GM19452 (cell line): ENCODE results near the gene ZNF385A.
A peak's percentile ranks its signal among the peaks of the same experiment; 100 is the strongest.

ENCODE experiments used
- ATAC-seq: cut with Tn5 transposase; IDR thresholded peaks from one replicate; pipeline ENCODE4 v1.9.1; 2021; ENCODE audit not compliant: unreplicated experiment

Gene ZNF385A

DNA sequence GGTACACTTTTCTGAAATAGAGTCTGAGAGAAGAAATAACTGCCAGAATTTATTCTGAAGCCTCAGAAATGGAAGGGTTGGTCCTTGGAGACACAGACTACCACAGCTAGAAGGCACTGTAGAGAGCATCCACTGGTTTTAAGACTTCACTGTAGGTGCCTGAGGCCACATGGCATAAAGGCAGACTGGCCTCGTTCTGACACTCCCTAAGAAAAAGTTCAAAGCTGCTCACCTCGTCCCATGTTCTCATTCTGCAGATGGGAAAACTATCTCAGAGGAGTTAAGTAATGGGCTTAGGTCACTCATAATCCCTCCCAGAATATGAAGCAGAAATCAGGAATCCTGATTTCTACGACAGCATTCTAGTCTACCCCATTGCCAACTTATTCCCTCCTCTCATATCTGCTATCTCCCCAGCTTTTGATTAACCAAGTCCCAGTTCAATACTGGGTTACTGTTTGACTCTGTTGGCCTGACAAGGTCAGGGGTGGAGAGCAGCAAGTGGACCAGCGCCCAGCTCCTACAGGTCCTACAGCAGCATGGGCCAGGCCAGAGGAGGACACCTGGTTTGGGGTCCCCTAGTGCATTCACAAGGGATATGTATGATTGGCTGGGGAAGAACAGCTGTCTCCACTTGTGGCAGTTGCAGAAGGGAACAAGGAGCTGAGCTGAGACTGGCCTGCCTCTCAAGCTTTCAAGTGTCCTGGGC is 30.8 kb upstream of the ZNF385A start:
- no peak for ATAC-seq

DNA sequence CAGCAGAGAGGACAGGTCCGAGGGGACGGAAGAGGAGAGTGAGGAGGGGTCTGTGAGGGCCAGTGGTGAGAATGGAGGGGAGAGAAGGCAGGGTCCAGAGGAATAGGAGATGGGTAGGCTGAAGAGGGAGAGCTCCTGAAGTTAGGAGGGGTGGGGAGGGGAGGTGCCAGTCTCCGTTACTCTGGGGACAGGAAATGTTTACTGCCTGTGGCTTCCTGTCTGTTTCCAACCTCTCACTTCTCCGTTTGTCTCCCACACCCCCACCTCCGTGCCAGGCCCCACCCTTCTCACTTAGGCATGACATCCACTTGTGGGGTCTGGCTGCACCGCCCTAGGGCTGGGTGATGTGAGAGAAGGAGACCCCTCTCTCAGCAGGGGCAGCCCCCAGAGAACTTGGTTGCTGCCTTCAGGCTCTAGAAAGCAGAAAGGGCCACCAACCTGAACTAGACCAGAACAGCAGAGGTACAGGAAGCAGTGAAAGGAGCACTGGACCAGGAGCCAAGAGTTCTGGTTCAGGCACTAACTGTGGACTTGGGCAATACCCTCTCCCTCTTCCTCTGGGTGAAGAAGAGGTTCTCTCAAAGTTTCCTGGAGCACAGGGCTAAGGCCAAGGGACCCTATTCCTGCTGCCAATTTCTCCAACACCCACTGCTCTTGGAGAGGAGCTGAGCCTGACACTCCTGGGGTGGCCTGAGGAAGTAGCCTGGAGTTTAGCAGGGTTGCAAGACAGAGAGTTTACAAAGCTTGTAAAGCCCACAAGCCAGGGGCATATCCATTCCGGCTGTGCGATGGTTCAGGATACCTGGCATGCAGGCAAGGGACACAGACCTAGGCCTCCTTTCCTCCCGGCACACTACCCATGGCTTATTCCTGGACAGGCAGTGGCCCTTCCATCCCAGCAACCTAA is 29.0 kb upstream of the ZNF385A start:
- no peak for ATAC-seq

DNA sequence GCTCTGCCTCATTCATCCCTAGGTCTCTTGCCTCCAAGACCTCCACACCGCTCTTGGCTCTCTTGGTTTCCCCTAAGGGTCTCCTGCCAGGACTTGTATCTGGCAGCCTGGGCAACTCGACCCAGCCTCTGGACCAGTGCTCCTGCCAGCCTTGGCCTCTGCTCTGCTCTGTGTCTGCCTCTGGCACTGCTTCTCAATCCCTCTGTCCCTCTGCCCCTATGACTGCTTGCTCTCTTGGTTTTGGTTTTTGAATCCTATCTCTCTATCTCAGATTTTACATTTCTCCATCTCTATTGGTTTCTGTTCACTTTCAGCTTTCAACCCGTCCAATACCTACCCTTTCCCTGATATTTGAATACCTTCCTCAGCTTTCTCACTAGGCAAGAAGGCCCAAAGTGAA is 28.3 kb upstream of the ZNF385A start:
- ATAC-seq = no peak

DNA sequence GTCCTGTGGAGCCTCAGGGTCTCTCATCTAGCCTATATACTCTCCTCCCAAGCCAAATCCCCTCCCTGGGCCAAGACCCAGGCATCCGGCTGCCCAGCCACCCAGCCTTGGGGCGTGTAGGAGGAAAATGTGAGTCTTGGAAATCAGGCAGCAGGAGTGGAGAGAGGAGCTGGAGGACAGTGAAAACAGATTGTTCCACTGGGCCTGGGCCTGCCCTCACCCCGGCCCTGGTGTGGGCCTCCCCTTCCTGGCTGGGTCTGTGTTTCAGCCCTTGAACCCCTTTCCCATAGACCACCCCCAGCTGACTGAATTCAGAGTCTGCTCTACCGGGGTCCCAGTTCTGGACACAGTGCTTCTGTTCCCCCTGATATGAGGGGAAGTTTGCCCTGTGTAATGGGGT is 27.8 kb upstream of the ZNF385A start:
- ATAC-seq = no peak

DNA sequence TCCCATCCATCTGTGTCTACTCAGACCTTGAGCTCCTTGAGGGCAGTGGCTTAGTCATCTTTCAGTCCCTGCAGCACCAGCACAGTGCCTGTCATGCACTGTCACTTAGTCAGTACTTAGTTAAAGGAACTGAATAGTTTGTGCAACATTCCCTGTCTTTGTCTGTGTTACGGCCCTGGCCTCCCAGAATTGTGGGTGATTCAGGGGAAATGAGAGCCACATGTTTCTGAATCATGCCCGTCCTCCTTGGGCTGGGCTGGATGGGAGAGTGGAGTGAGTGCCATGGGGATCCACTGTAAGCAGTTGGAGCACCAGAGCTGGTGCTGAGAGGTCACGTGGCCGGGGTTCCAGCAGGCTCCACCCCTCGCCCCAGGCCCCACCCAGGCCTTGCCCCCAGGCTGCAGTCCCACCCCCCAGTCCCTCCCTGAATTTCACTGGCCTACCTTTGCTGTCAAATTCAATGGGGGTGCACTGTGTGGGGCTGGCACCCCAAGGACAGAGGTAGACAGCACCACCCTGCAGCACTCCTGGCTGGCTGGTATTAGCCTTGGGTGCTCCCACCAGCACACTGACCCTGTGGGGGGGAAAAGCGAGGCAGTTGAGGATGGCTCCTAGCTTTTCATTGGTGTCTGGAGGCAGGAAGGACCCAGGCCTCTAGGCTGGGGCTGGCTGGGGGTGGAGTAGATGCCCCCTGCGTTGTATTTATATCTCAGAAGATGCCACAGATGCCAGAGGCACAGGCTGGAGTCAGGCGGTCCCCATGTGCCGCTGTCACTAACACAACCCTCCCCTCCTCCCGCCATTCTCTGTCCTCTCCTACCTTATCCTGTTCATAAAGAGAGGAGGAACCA is 27.1 kb upstream of the ZNF385A start:
- ATAC-seq = no peak

DNA sequence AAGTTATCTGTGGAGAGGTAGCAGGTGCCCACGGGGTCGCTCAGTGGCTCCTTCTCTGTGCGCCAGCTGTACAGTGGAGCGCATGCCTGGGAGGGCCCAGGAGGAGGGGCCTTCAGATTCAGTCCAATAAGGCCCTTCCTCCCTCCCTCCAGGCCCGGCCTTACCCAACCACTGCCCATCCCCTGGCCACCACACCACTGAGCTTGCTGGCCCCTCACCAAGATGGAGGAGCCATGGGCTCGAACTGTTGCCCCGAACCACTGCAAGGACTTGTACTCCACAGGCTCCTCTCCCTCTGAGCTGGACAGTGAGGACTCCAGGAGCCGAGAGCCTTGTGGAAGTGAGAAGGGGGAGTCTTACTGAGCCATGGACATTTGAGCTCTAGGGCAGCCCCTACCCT is 24.7 kb upstream of the ZNF385A start:
- ATAC-seq = no peak

DNA sequence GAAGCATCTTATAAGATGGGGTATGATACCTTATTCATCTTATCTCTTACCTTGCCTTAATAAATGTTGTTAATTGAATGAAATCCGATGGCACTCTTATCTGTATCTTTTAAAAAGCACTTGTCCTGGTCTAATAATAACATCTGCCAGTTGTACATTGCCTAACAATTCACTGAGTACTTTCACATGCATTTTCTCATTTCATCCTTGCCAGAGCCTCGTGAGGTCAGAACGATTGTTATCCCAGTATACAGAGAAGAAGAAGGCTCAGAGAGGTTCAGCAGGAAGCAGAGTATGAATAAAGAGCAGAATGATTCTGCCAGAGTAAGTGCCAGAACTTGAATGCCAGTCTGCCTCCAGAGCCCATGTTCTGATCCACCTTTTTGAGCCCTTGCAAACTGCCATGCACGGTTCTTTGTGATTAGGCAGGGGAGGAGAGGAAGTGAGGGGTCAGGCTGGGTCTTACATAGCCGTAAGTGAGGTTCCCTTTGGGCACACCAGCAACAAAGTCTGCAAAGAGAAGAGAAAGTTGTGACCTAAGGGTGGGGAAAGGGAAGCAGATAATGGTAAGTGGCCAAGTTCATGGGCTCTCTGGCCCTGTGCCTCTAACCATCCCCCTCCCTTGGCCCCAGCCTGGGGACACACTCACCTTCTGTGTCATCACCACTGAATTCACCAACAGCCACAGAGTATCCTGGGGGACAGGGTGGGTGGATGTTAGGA is 22.8 kb upstream of the ZNF385A start:
- no peak for ATAC-seq

DNA sequence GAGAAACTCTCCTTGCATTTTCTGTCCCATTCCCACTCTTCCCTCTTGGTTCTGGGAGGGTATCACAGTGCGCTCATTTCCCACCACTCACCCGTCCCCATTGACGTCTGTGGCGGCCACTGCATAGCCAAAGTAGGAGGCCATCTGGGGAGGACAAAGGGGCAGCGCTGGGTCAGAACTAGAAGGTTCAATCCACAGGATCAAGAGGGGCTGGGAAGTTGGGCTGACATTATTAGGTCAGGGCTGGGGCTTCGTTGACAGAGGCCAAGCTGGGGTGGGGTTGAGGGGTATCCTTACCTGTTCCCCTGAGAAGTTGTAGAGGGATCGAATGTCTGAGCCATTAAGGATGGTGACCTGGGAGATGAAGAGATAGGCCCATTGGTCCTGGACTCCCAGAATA is 21.0 kb upstream of the ZNF385A start:
- no peak for ATAC-seq

DNA sequence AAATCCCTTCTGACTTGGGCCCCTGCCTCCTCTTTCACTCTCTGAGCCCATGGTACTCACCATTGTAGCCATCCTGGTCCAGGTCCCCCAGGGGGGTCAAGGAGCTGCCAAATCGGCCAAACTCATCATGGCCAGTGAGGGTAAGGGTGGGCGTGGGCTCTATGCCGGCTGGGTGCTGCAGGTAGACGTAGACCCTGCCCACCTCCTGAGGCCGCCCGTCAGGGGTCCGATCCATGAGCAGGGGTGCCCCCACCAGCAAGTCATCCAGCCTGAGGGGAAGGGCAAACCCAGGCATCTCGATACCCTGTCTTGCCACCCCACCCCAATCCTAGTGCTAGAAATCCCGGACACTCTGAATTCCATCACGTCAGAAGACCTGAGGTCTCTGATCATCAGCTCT is 20.6 kb upstream of the ZNF385A start:
- ATAC-seq = no peak

DNA sequence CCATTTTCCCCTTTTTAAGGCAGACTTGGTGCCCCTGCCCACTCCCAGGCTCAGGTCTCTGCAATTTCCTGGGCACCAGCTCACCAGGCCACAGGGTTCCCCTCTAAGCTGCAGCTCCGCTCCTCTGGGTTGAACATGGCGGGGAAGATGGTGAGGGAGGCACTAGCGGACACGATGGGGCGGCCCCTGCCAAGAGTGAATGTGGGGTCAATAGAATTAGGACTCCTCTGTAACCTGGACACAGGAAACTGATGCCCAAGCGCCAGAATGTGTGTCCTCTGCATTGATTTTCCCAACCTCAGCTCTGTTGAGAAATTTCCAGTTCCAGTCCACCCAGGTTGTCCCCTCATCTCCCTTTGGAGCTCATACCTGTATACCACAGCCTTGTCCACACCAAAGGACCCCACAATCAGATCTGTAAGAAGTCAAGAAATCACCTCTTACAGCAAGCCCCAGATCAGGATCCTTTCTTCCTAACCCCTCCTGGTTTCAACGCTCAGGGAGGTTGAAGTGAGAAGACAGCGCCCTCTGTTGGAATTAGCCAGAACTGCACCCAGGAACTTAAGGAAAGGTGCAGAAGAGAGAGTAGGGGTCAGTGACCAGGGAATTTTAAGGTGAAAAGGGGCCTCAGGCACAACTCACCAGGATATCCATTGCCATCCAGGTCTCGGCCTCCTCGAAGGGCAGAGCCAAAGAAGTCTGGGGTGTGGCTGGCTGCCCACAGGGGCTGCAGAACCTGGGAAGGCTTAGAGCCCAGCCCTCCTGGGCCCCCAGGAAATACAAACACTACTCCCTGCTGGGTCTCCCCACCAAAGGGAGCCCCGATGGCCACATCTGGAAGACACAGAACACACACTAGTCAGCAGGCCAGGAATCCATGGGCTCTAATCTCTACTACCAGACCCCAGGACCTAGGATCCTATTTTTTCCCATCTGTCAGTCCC is 19.8 kb upstream of the ZNF385A start:
- no peak for ATAC-seq

DNA sequence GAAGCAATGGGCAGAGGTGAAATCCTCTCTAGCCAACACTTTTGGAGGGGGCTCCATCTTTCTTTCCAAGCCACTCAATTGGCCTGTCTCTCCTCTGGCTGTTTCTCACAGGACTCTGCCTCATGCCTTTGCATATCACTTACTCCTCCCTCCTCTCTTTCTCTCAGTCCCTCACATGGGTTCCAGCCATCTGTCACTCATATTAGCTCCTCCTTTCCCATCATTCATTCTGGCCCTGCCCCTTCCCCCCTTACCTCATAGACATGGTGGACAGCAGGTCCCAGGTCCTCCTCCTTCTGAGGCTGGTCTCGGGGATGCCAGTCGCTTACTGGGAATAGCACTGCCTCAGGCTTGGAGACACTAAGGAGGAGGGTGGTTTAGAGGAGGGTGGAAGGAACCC is 16.6 kb upstream of the ZNF385A start:
- no peak for ATAC-seq

DNA sequence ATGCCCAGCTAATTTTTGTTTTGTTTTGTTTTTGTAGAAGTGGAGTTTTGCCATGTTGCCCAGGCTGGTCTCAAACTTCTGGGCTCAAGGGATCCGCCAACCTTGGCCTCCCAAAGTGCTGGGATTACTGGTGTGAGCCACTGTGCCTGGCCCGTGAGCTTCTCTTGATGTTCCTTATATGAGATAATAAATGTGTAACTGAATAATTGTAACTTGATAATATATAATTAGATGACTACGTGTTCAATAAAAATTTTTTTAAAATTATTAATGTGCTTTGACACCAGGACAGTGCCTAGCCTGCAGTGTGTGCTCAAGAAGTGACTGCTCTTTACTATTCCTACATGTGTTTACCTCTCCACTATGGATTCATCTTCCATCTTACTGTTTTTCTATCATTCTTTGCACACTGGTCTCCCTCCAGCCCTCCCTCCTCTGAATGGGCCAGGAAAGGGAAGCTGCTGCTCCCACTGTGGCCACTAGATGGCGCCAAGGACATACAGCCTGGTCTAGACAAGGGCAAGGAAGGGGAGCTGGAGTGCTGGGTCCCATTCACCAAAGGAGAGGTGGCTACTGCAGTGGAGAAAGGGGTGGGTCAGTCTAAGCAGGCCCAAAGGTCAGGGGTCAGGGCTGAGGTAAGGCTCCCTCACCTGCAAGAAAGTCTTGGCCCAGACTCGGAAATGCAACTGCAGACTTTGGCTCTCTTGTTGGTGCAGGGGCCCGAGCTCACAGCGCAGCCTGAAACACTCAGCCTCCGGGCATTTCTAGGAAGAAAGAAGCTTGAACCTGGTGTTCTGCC is 14.7 kb upstream of the ZNF385A start:
- peak; percentile 69 for ATAC-seq

DNA sequence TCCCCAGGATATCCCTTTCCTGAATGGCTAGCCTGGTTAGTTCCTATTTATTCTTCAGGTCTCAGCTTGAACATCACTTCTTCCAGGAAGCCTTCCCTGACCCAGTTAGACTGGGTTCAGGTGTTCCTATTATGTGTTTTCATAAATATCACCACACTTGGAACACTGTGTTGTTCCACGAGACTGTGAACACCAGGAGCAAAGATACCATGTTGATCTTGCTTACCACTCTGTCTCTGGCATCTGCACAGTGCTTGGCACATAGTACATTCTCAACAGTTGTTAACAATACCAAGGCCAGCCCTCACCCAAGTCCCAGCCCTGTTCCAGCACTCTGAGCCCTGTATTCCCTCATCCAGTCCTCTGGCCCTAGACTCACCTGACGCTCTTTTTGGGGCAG is 13.7 kb upstream of the ZNF385A start:
- ATAC-seq = no peak

DNA sequence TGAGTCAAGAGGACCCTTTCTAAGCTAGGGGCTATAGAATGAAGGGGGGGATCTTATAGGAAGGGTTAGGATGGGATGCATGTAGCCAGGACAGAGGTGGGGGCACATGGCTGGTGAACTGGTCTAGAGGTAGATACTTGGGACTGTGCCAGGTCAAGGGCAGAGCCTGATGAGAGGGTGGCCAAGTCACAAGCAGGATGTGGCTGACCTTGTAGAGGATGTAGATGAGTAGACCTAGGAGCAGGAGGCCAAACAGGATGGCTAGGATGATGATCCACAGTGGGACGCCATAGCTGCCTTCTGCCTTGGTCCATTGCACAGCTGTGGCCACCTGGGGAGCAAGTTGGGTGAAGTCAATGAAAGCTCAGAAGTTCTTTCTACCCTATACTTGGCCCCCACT is 12.6 kb upstream of the ZNF385A start:
- no peak for ATAC-seq

DNA sequence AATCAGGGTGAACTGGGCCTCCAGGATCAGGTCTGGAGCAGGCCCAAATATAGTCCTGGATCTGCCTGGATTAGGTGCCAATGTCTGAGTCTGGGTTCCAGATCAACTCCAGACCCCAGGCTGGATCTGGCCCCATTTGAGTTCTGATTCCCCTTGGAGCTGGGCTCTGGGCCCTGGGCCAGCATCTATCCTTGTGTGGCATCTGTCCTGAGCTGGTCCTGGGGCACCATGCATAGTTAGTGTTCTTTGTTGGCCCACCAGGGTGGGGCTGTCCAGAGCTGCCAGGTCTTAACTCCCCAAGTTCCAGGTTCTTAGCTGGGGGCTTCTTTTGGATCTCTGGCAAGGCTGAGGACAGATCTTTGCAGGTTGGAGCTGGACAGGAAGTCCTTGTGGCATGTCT is 11.0 kb upstream of the ZNF385A start:
- no peak for ATAC-seq

DNA sequence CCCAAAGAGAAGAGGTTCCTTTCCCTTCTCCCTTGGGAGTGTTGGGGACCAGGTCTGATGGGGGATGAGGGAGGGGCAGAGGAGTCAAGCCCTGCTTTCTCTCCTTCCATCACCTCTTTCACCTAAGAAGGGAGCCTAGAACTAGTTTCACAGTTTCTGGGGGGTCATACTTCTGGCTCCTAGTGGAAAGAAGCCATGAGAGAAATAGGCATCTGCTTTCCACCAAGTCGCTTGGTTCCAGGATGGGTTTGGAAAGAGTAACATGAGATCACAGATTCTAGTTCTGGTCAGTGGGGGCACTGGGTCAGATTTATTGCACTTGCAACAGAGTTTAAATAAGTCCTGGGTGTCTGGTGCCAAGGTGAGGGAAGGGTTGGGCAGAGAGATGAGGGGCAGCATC is 10.5 kb upstream of the ZNF385A start:
- ATAC-seq = no peak

DNA sequence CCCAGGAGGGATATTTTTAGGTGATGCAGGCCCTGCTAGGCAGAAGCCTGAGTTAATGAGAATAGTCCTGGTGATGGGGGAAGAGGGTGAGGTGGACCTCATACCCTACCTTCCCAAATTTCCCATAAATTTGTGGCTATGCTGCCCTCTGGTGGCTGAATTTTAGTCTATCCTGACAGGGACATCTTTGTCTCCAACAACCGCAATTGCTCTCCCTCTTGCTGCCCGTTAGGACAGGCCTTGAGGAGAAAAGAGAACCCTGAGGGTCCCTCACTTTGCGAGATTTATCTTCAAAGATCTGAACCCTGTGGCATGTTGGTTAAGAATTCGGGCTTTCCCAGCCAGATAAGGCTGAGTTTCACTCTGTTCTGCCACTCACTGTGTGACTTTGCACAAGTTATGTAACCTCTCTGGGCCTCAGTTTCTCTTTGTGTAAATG is 9.8 kb upstream of the ZNF385A start:
- no peak for ATAC-seq

DNA sequence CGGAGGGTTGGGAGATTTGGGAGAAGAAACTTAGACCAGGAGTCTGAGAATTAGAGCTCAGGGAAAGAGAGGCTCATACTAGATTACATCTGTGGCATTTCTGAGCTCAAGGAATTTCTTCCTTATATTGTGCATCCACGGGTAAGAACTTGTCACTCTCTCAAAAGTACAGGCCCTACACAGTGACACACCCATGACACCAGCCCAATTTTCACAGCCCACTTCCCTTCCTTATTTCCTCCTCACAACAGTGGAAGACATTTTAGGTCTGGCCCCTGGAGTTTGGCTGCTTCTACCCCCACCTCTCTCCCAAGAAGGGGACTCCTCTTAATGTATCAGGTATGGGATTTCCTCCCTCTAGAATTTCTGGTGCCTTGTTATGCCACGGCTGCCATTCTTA is 9.2 kb upstream of the ZNF385A start:
- no peak for ATAC-seq

DNA sequence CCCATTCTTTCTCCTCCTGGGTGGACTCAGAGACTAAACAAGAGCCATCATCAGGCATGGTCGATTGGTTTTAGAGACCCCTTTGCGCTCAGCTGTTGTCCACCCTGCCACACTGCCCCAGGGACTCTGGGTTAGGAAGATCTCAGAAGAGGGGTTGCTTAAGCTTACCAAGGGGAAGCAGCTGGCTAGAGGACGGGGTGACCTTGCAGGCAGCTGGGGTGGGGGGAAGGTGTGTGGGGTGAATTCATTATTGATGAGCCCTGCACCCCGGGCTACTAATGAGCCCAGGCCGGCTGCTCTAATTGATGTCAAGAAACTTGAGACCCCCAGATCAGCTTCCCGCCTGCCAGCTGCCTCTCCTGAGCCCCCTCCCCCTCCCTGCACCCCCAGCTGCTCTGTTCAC is 8.7 kb upstream of the ZNF385A start:
- no peak for ATAC-seq
